ENCODE data around the gene NEK3. TPM values are rescaled to one million over a fixed set of nuclear protein-coding genes. Genes with fewer than 3 reads are reported as not detected.

The NEK3 gene
- total RNA-seq, 4 donors from 2014 or later, result 4.7 to 9.1 (median 6.4) TPM

GRCh38 chr13:52141299-52141698 is 18.1 kb downstream of the NEK3 start:
- no peak overlapping the region for H3K27ac ChIP-seq
- intact Hi-C loops (cut with DNase I; ENCODE audit: low total_unique reads), result no loop called here
- no peak for DNase-seq
- H3K9me3 ChIP-seq, result no peaks in the 10 kb centered on the region
- H3K4me3 ChIP-seq, result no peak overlapping the region
- TF ChIP-seq CTCF (IDR thresholded peaks at IDR 0.05 in 4 of 5, conservative IDR thresholded peaks at IDR 0.05 in 1 of 5) (no peak), POLR2A (IDR thresholded peaks at IDR 0.05) (no peak)
- H3K4me1 ChIP-seq, result no peaks in the 10 kb centered on the region
- peaks cover 0 to 11% of the 10 kb centered on the region in 2 donors for H3K36me3 ChIP-seq
- no peaks in the 10 kb centered on the region for H3K27me3 ChIP-seq
- in situ Hi-C loops (cut with MboI; ENCODE audit: low sequenced_read_pairs in 4 of 4), result loop anchor here in 2 of 4 donors (25.0 kb wide), 2 partner anchors 329 to 704 kb away; partner anchors contain the start of gene DHRS12 (in 1 of the 2)
- ATAC-seq, result no peak

- ATAC-seq, result no peak
- intact Hi-C loops (cut with DNase I; ENCODE audit: low total_unique reads) (no loop called here), in situ Hi-C loops (cut with MboI; ENCODE audit: low sequenced_read_pairs in 4 of 4) (loop anchor here in 3 of 4 donors (10.0 to 25.0 kb wide), 4 partner anchors 133 to 700 kb away; partner anchors contain the start of gene DHRS12 (in 1 of the 3))
- TF ChIP-seq POLR2A (IDR thresholded peaks at IDR 0.05), result no peak
- no peak for TF ChIP-seq CTCF (IDR thresholded peaks at IDR 0.05 in 4 of 5, conservative IDR thresholded peaks at IDR 0.05 in 1 of 5)
- DNase-seq, result no peak
- Histone ChIP-seq H3K9me3 (no peaks in the 10 kb centered on the region), H3K4me1 (no peaks in the 10 kb centered on the region), H3K36me3 (peaks cover 0 to 19% of the 10 kb centered on the region in 2 donors), H3K4me3 (no peak overlapping the region), H3K27me3 (no peaks in the 10 kb centered on the region), H3K27ac (no peak overlapping the region)
These were observed 21.9 kb downstream of the NEK3 start for GRCh38 chr13:52137489-52137888.

GRCh38 chr13:52136763-52137162 is 22.6 kb downstream of the NEK3 start:
- no peak for DNase-seq
- Histone ChIP-seq H3K27ac (no peak overlapping the region), H3K27me3 (no peaks in the 10 kb centered on the region), H3K9me3 (no peaks in the 10 kb centered on the region), H3K4me1 (no peaks in the 10 kb centered on the region), H3K36me3 (peaks cover 0 to 25% of the 10 kb centered on the region in 2 donors), H3K4me3 (no peak overlapping the region)
- ATAC-seq, result no peak
- intact Hi-C loops (cut with DNase I; ENCODE audit: low total_unique reads), result no loop called here
- TF ChIP-seq POLR2A (IDR thresholded peaks at IDR 0.05) (no peak), CTCF (IDR thresholded peaks at IDR 0.05 in 4 of 5, conservative IDR thresholded peaks at IDR 0.05 in 1 of 5) (no peak)
- in situ Hi-C loops (cut with MboI; ENCODE audit: low sequenced_read_pairs in 4 of 4), result loop anchor here in 3 of 4 donors (10.0 to 25.0 kb wide), 4 partner anchors 132 to 699 kb away; partner anchors contain the start of gene DHRS12 (in 1 of the 3)

GRCh38 chr13:52130641-52131040 is 28.8 kb downstream of the NEK3 start:
- Histone ChIP-seq H3K27ac (no peak overlapping the region), H3K27me3 (no peaks in the 10 kb centered on the region), H3K4me1 (peaks cover 6 to 21% of the 10 kb centered on the region in 2 donors), H3K36me3 (peaks cover 0 to 20% of the 10 kb centered on the region in 2 donors), H3K9me3 (no peaks in the 10 kb centered on the region), H3K4me3 (no peak overlapping the region)
- no peak for ATAC-seq
- no peak for DNase-seq
- intact Hi-C loops (cut with DNase I; ENCODE audit: low total_unique reads) (no loop called here), in situ Hi-C loops (cut with MboI; ENCODE audit: low sequenced_read_pairs in 4 of 4) (loop anchor here in 3 of 4 donors (10.0 to 25.0 kb wide), 4 partner anchors 126 to 693 kb away; partner anchors contain the start of gene DHRS12 (in 1 of the 3))
- TF ChIP-seq POLR2A (IDR thresholded peaks at IDR 0.05), result no peak
- TF ChIP-seq CTCF (IDR thresholded peaks at IDR 0.05 in 4 of 5, conservative IDR thresholded peaks at IDR 0.05 in 1 of 5), result no peak
